ENCODE results near the gene NEK10. TPM values are rescaled to one million over a fixed set of nuclear protein-coding genes. Genes with fewer than 3 reads are reported as not detected.

The NEK10 gene
- polyA plus RNA-seq, 1 donor: 6.0 TPM

DNA sequence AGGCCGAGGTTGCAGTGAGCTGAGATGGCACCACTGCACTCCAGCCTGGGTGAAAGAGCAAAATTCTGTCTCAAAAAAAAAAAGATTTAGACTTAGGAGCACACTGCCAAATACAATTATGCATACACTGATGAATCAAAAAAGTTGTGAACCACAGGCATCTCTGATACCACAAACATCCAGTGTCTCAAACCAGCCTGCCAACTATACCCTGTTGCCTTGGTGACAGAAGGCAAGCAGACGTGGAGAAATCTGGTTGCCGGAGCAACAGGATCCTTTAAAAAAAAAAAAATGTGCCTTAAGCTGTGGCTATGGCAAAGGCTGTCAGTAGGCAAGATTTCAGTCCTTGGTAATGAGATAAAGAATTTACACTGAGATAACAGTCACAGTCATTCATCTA lies 202.3 kb downstream of the NEK10 start:
- DNase-seq: no peak

- no peak for DNase-seq
Measured at GRCh38 chr3:27165321-27165721, 203.9 kb downstream of the NEK10 start.

- DNase-seq: no peak
Measured at GRCh38 chr3:27160779-27161287, 208.3 kb downstream of the NEK10 start.

- DNase-seq: no peak
Measured at GRCh38 chr3:27160146-27160545, 209.0 kb downstream of the NEK10 start.

- DNase-seq: no peak
Measured at GRCh38 chr3:27147215-27147614, 222.0 kb downstream of the NEK10 start.

- DNase-seq: no peak
Measured at GRCh38 chr3:27146786-27147185, 222.4 kb downstream of the NEK10 start.

- DNase-seq: no peak
Measured at GRCh38 chr3:27145719-27146118, 223.5 kb downstream of the NEK10 start.

DNA sequence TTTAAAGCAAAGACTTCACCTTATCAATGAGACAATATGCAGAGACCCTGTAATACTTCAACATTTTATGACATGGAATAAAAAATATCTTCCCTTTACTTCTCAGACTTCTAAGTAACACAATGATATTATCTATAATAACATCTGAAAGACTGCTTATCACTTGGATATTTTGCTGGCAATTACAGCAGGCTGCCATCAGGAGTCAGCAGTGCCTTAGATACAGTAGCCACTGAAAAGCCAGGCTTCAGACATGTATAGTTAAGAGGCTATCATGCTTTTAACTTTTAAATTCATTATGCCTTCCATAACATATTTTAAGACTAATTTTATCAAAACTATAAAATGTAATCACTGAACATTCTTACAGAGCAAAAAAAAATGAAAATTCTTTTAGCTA lies 227.5 kb downstream of the NEK10 start:
- no peak for DNase-seq

DNA sequence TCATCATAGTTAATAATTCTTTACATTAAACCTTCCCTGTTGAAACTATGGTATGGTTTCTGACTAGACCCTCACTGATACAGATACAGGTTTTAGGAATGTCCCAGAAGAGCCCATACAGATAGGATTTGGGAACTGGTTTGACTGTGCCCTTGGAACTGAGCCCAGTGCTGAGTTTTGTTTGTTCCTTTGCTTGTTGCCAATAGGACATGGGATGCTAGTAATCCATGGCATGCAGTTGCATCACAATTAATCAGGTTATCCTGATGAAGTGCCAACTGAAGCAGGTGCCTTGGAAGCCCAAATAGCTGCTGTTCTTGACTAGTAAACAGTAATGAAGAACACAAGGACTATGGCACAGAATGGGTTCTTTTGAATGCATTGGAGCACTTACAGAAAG lies 230.6 kb downstream of the NEK10 start:
- no peak for DNase-seq

DNA sequence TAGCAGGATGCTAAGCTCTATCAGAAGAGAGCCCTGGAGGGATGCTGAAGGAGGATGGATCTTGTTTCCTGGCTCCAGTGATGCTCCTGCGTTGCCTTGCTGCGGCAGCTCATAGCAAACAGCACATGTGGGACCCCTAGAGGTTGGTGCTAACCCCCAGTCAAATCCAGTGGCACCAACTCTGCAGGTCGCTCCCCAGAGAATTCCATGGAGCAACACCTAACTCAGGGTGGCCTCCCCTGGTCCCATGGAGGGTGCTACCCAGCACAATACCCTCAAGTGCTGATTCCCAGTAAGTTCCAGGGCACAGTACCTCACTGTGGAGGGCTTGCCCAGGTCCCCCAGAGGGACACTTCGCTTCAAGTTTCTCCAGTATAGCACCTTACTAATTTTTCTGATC lies 231.2 kb downstream of the NEK10 start:
- DNase-seq: no peak

DNA sequence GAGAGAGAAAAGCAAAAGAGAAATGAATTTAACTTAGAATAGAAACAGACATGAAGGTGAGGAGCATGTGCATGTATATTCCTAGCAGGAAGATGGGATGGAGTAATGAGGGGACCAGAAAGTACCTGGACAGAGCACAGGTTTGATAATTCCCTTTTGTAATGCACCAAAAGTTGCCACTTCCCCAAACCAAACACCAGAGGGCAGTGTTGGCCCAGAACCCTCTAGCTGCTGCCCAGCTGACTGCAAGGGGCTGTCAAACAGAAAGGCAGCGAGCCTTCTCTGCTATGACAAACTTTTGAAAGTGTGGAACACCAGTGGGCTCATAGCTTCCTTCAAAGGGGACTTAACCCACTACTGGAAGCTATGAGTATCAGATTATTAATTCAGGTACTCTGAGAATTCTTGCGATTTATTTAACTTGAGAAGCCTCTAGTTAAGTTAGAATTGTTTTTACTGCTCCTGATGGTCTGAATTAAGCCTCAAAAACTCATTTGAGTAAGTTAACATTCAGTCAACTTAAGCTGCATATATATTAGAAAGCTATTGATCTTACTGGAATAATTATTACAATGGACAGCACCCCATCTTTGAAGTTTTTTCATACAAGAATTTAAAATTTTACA lies 234.9 kb downstream of the NEK10 start:
- DNase-seq: peak; percentile 56

DNA sequence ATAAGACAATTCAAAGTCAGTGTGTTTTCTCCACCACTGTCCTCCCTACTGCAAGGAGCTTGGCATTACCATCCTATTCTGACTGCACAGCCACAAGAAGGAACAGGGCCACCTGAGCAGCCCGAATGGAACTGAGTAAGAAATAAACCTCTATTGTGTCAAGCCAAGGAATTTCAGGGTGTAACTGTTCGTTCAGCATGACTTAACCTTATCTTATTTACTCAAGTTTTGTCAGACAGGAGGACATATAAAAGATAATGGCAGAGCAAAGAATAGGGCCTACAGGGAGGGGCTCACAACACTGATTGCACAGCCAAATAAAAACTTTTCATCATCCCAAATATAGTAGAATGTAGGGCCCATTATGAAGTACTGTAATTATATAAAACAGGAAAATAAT lies 236.1 kb downstream of the NEK10 start:
- DNase-seq: no peak

GRCh38 chr3:27130796-27131195 lies 238.4 kb downstream of the NEK10 start:
- no peak for DNase-seq

- no peak for DNase-seq
Measured at GRCh38 chr3:27127879-27128278, 241.3 kb downstream of the NEK10 start.

DNA sequence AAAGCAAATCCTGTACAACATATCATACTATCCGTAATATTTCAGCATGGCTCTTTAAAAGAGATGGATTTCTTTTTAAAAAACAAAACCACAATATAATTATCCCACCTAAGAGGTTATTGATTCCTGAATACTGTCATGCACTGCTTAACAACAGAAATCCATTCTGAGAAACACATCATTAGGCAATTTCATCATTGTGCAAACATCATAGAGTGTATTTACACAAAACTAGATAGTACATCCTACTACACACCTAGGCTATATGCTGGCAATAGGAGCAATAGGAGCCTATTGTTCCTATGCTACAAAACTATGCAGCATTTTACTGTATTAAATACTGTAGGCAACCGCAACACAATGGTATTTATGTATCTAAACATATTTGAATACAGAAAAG lies 242.0 kb downstream of the NEK10 start:
- no peak for DNase-seq

GRCh38 chr3:27125821-27126501 lies 243.2 kb downstream of the NEK10 start:
- no peak for DNase-seq

- no peak for DNase-seq
Measured at GRCh38 chr3:27119639-27120038, 249.5 kb downstream of the NEK10 start.

GRCh38 chr3:27115352-27115751 lies 253.8 kb downstream of the NEK10 start:
- DNase-seq: no peak

DNA sequence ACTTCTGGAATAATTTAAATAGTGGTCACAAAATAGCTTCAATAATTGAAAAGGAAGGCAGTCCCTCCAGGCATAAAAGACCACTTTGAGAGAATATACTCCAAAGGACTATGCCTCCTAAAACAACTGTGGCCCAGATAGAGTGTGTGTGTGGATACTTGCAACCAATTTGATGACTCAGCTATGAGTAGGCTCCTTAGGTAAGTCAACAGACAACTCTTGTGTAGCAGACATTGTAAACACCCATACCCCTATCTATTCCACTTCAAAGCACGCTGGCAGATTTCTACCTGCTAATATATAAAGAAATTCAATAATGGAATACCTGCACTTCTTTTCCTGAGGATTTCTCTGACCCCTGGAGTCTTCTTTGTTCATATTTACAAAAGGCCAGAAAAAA lies 254.5 kb downstream of the NEK10 start:
- no peak for DNase-seq

DNA sequence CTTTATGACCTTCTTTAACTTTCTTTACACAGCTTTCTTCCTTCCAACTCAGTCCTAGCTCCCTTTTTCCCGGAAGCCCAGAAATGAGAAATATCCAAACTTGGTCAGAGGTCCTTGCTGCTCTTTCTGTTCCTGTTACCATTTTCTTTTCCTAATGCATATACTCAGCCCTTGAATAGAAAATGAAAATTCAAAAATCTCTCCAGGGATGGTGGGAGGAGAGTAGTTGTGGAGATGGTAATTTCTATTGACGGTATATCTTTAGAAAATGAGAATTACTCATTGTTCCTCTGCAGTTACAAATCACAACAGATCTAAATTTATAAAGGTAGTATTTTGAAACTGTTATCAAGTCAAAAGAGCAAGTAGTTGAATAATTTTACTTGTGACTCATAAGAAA lies 255.1 kb downstream of the NEK10 start:
- DNase-seq: no peak

GRCh38 chr3:27110020-27110419 lies 259.2 kb downstream of the NEK10 start:
- DNase-seq: no peak

DNA sequence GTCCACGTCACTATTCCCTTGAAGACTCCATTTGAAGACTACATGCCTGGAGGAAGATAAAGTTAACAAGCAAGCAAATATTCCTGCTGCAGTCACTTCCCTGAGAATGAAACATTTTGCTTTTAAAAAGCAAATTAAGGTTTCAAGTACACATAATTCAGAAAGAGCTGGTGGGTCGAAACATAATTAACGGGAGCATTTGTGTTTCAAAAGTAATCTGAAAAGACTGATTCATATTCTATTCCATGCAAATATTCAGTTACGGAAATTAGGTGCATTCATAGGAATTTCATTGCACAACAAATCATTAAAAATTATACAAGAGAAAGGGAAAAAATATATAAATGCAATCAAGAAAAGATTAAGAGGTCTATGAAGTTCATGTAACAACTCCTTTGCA lies 260.9 kb downstream of the NEK10 start:
- DNase-seq: no peak

- no peak for DNase-seq
Measured at GRCh38 chr3:27105904-27106303, 263.3 kb downstream of the NEK10 start.

DNA sequence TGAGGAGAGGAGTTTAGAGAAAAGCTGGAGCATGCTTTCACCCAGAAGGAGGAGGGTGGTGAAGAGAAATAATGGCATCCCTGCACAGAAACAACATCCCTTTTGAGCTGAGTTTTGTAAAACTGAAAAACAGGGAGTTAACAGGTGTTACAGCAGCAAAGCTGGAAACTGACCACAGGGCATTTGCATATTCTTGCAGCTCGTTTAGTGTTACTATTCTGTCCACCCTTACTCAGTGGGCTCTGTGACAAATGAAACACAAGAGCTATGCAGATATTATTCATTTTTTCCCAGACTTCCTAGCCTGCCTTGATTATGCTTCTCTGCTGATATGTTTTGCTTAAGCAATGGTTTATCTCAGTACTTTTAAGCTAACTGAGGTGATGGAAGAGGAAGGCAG lies 272.0 kb downstream of the NEK10 start:
- no peak for DNase-seq

Data from hindlimb muscle (tissue), 1 donor.